HG03432 (cell line): ENCODE results near the gene GALNT4.
A peak's percentile ranks its signal among the peaks of the same experiment; 100 is the strongest.

ENCODE experiments used
- ATAC-seq: cut with Tn5 transposase; IDR thresholded peaks from one replicate; pipeline ENCODE4 v1.9.1; 2021; ENCODE audit warnings: mild to moderate bottlenecking, moderate library complexity; ENCODE audit not compliant: unreplicated experiment

GALNT4 gene

GRCh38 chr12:89524541-89525304, at the start of gene GALNT4:
Gene GALNT4, minus strand, starts transcription at chr12:89524796. Its CDS starts 247 bp downstream, at chr12:89524549.
- peak; percentile 78 for ATAC-seq

- ATAC-seq = no peak
Measured at GRCh38 chr12:89573051-89573810, 48.6 kb upstream of the GALNT4 start.

GRCh38 chr12:89571491-89572195, 47.0 kb upstream of the GALNT4 start:
- ATAC-seq = no peak

- ATAC-seq = no peak
Measured at GRCh38 chr12:89568484-89568883, 43.9 kb upstream of the GALNT4 start.

- ATAC-seq = no peak
Measured at GRCh38 chr12:89567691-89568239, 43.2 kb upstream of the GALNT4 start.

GRCh38 chr12:89566615-89567014, 42.0 kb upstream of the GALNT4 start:
- no peak for ATAC-seq

GRCh38 chr12:89565002-89565401, 40.4 kb upstream of the GALNT4 start:
- ATAC-seq = no peak

GRCh38 chr12:89559753-89560152, 35.2 kb upstream of the GALNT4 start:
- ATAC-seq = no peak

- ATAC-seq = no peak
Measured at GRCh38 chr12:89556976-89557375, 32.4 kb upstream of the GALNT4 start.

GRCh38 chr12:89552376-89552775, 27.8 kb upstream of the GALNT4 start:
- no peak for ATAC-seq

- ATAC-seq = no peak
Measured at GRCh38 chr12:89551747-89552146, 27.2 kb upstream of the GALNT4 start.

- ATAC-seq = no peak
Measured at GRCh38 chr12:89547101-89547500, 22.5 kb upstream of the GALNT4 start.

GRCh38 chr12:89546151-89546550, 21.6 kb upstream of the GALNT4 start:
- ATAC-seq = no peak

- peak; percentile 43 for ATAC-seq
Measured at GRCh38 chr12:89544681-89545184, 20.1 kb upstream of the GALNT4 start.

- no peak for ATAC-seq
Measured at GRCh38 chr12:89544022-89544421, 19.4 kb upstream of the GALNT4 start.

GRCh38 chr12:89542912-89543592, 18.5 kb upstream of the GALNT4 start:
- peak; percentile 78 for ATAC-seq

GRCh38 chr12:89542236-89542635, 17.6 kb upstream of the GALNT4 start:
- ATAC-seq = no peak

- no peak for ATAC-seq
Measured at GRCh38 chr12:89540586-89540985, 16.0 kb upstream of the GALNT4 start.

- ATAC-seq = peak; percentile 37
Measured at GRCh38 chr12:89539426-89540223, 15.0 kb upstream of the GALNT4 start.

GRCh38 chr12:89538897-89539296, 14.3 kb upstream of the GALNT4 start:
- ATAC-seq = no peak
